Skeletal muscle satellite cell (primary cell): ENCODE data around the gene VPS37D.

ENCODE experiments used
- H3K27me3 ChIP-seq: 2 replicates; pipeline ENCODE4 v1.7.0; 2013; ENCODE audit warnings: low read length; ENCODE audit not compliant: control insufficient read depth, insufficient read depth
- H3K36me3 ChIP-seq: 2 replicates; pipeline ENCODE4 v1.7.0; 2013; ENCODE audit warnings: mild to moderate bottlenecking, control low read depth, low read length; ENCODE audit not compliant: insufficient read depth
- H3K4me1 ChIP-seq: 2 replicates; pipeline ENCODE4 v1.7.0; 2013; ENCODE audit warnings: low read length; ENCODE audit not compliant: control insufficient read depth, insufficient read depth
- H3K4me2 ChIP-seq: 2 replicates; pipeline ENCODE4 v1.7.0; 2013; ENCODE audit warnings: mild to moderate bottlenecking, low read length
- H3K4me3 ChIP-seq: 2 replicates; pipeline ENCODE4 v1.7.0; 2013; ENCODE audit warnings: low read length
- H3K9ac ChIP-seq: 2 replicates; pipeline ENCODE4 v1.7.0; 2013; ENCODE audit warnings: mild to moderate bottlenecking, low read depth, low read length, moderate library complexity
- H3K9me3 ChIP-seq: replicated peaks from 2 replicates; pipeline ENCODE4 v1.7.0; 2013; ENCODE audit warnings: mild to moderate bottlenecking, control low read depth, low read length

VPS37D gene

GRCh38 chr7:73683056-73683787 is 15.6 kb downstream of the VPS37D start, which contains the start of the genes BUD23 and DNAJC30:
BUD23 (plus strand) TSS chr7:73683597; CDS start chr7:73683626, 29 bp downstream.
DNAJC30 (minus strand) TSS chr7:73683453; CDS start chr7:73683423, 30 bp downstream.
- Histone ChIP-seq H3K4me2 (peak within 1 kb of the TSS; percentile 97), H3K27me3 (no peaks in the 10 kb centered on the region), H3K36me3 (peaks cover 17% of the 10 kb centered on the region), H3K9me3 (no peaks in the 10 kb centered on the region), H3K4me3 (peak within 1 kb of the TSS; percentile 98), H3K4me1 (peaks cover 22% of the 10 kb centered on the region), H3K9ac (peak within 1 kb of the TSS; percentile 93)

- Histone ChIP-seq H3K9me3 (no peaks in the 10 kb centered on the region), H3K36me3 (peaks cover 23% of the 10 kb centered on the region), H3K27me3 (no peaks in the 10 kb centered on the region), H3K4me2 (peak overlapping the region; percentile 92), H3K4me3 (peak overlapping the region; percentile 98), H3K9ac (peak overlapping the region; percentile 93), H3K4me1 (peaks cover 22% of the 10 kb centered on the region)
Observed at GRCh38 chr7:73683788-73684693, 16.4 kb downstream of the VPS37D start.

- Histone ChIP-seq H3K4me2 (no peak overlapping the region), H3K4me1 (peaks cover 22% of the 10 kb centered on the region), H3K9me3 (no peaks in the 10 kb centered on the region), H3K4me3 (no peak overlapping the region), H3K9ac (no peak overlapping the region), H3K27me3 (no peaks in the 10 kb centered on the region), H3K36me3 (peaks cover 23% of the 10 kb centered on the region)
Observed at GRCh38 chr7:73685311-73685710, 17.7 kb downstream of the VPS37D start.

- no peak overlapping the region for H3K4me3 ChIP-seq
- H3K36me3 ChIP-seq, result peaks cover 48% of the 10 kb centered on the region
- no peak overlapping the region for H3K4me2 ChIP-seq
- H3K9ac ChIP-seq, result no peak overlapping the region
- no peaks in the 10 kb centered on the region for H3K27me3 ChIP-seq
- H3K9me3 ChIP-seq, result no peaks in the 10 kb centered on the region
- H3K4me1 ChIP-seq, result no peaks in the 10 kb centered on the region
Observed at GRCh38 chr7:73688288-73688687, 20.7 kb downstream of the VPS37D start.

GRCh38 chr7:73690646-73691045 is 23.0 kb downstream of the VPS37D start:
- Histone ChIP-seq H3K9ac (no peak overlapping the region), H3K9me3 (no peaks in the 10 kb centered on the region), H3K36me3 (peaks cover 66% of the 10 kb centered on the region)

GRCh38 chr7:73696372-73696771 is 28.7 kb downstream of the VPS37D start:
- no peak overlapping the region for H3K9ac ChIP-seq
- H3K9me3 ChIP-seq, result no peaks in the 10 kb centered on the region
- no peak overlapping the region for H3K4me3 ChIP-seq
- no peak overlapping the region for H3K4me2 ChIP-seq
- peaks cover 84% of the 10 kb centered on the region for H3K36me3 ChIP-seq
- H3K27me3 ChIP-seq, result no peaks in the 10 kb centered on the region
- no peaks in the 10 kb centered on the region for H3K4me1 ChIP-seq

More at GRCh38 chr7:73690646-73691045, 23.0 kb downstream of the VPS37D start:
- H3K4me3 ChIP-seq, result no peak overlapping the region
- H3K27me3 ChIP-seq, result no peaks in the 10 kb centered on the region
- H3K4me1 ChIP-seq, result no peaks in the 10 kb centered on the region
- H3K4me2 ChIP-seq, result no peak overlapping the region

- Histone ChIP-seq H3K9ac (no peak overlapping the region), H3K36me3 (peaks cover 86% of the 10 kb centered on the region), H3K4me3 (no peak overlapping the region)
Observed at GRCh38 chr7:73698410-73698809, 30.8 kb downstream of the VPS37D start.

GRCh38 chr7:73699370-73700068 is 31.9 kb downstream of the VPS37D start:
- no peaks in the 10 kb centered on the region for H3K9me3 ChIP-seq
- no peak overlapping the region for H3K9ac ChIP-seq
- H3K4me3 ChIP-seq, result no peak overlapping the region
- no peak overlapping the region for H3K4me2 ChIP-seq
- peaks cover 5% of the 10 kb centered on the region for H3K4me1 ChIP-seq
- peaks cover 82% of the 10 kb centered on the region for H3K36me3 ChIP-seq
- no peaks in the 10 kb centered on the region for H3K27me3 ChIP-seq

More at GRCh38 chr7:73698410-73698809, 30.8 kb downstream of the VPS37D start:
- Histone ChIP-seq H3K9me3 (no peaks in the 10 kb centered on the region), H3K4me1 (no peaks in the 10 kb centered on the region), H3K27me3 (no peaks in the 10 kb centered on the region), H3K4me2 (no peak overlapping the region)

- H3K27me3 ChIP-seq, result no peaks in the 10 kb centered on the region
- no peak overlapping the region for H3K4me3 ChIP-seq
- no peak overlapping the region for H3K9ac ChIP-seq
- peaks cover 11% of the 10 kb centered on the region for H3K4me1 ChIP-seq
- peaks cover 81% of the 10 kb centered on the region for H3K36me3 ChIP-seq
- H3K4me2 ChIP-seq, result no peak overlapping the region
- H3K9me3 ChIP-seq, result no peaks in the 10 kb centered on the region
Observed at GRCh38 chr7:73700069-73700423, 32.4 kb downstream of the VPS37D start.

GRCh38 chr7:73700581-73701134 is 33.0 kb downstream of the VPS37D start:
- Histone ChIP-seq H3K4me2 (no peak overlapping the region), H3K9me3 (no peaks in the 10 kb centered on the region), H3K36me3 (peaks cover 87% of the 10 kb centered on the region), H3K9ac (no peak overlapping the region), H3K27me3 (no peaks in the 10 kb centered on the region), H3K4me3 (no peak overlapping the region), H3K4me1 (peaks cover 17% of the 10 kb centered on the region)
